RPMI7951 (cell line): ENCODE results near the gene GDF10. TPM values are rescaled to one million over a fixed set of nuclear protein-coding genes. Genes with fewer than 3 reads are reported as not detected.

ENCODE experiments used
- DNase-seq: peaks from one replicate; pipeline ENCODE4 v3.0.0-alpha.2; 2012; ENCODE audit warnings: low read depth
- total RNA-seq: library from RNA; depleted of rRNA; stranded (reverse); fragments of >200 nt; shearing (Covaris generic); gene quantifications from 2 replicates; pipeline ENCODE4 v1.2.3, GENCODE V29; 2014

GDF10 gene
- total RNA-seq, 1 experiment from 2014 or later = not detected

DNA sequence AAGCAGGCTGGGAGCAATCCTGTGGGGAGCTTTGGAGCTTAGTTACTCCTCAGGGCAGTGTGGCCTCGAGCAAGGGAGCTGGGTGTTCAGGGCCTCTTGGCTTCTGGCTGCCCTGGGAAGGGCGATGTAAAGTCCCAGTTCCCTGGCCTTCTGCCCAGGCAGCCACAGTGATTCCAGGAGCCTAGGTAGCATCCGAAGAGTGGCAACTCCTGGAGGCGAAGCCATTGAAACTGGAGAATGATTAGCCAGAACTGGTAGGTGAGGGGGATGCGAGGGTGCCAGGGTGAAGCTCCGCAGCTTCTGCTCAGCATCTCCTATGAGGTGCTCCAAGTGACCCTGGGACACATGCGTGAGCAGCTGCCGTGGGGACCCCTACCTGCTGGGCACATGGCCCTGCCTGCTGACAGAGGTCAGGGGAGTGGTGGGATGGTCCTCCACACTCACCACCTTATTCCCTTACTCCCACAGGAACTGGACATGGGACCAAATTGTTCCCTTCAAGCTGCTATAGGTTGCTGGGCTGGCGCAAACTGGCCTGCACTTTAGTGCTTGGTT is 14.5 kb downstream of the GDF10 start:
- DNase-seq = no peak

DNA sequence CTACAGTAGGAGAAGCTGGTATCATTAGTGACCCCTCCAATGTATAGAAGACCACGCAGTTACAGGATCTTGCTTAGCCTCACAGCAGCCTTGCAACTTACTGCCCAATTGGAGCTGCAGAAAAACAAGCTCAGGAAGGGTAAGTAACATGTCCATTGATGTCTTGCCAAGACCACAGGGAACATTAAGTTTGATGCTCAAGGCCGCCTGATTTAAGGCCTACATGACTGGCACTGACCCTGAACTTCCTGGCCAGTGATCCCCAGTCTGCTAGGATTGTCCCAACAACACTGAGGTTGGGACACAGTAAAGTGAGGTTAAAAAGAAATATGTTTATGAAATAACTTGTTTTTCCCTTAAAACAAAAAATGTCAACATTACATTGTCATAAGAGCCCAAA is 15.4 kb downstream of the GDF10 start:
- DNase-seq = no peak

DNA sequence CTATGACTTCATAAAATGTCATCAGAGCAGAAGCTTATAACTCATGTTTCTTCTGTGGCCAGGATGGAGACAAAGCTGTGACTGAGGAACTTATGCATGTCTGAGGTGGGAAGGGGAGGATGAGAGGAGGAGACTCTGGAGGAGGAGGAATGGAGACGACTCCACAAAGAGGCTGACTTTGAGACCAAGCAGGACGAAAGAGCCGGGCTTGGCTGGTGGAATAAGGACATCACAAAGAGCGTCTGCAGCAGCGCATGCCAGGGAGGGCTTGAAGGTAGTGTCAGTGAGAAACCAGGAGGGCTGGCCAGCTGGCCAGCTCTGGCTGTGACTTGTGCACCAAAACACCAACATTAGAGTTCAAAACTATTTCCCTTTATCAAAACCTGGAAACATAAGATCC is 16.1 kb downstream of the GDF10 start:
- DNase-seq = no peak

DNA sequence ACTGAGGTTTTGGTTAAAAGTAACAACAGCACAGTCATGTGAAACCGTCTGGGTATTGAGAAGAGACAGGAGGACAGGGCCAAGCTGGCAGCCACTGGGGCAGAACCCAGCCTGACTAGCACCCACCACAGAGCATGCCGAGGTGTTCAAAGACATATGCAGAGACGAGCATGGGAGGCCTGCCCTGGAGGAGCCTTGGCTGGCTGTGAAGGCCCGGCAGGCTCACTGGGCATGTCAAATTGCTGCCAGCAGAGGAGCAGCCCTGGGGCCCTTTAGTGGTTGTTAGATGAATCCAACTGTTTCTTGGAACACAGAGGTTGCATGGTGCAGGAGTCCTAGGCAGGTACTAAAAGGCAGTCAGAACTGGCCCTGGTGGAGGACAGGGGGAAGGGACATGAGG is 17.3 kb downstream of the GDF10 start:
- no peak for DNase-seq

DNA sequence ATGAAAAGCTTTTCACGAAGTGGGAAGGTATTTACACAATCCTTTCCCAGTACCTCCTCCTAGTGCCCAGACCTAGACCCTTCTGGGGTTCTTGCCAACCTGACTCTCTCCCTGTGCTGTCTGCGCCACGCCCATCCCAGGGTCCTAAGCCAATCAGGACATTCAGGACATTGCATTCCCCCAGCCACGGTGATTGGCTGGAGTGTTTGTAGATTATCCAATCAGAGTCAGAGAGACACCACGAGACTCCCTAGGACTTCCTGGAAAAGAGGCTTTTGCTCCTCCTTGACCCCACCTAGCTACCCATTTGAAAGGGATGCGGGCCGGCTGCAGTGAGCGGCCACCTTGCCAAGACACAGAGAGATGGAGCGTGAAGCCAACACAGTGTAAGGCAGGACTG is 18.7 kb downstream of the GDF10 start:
- peak; percentile 18 for DNase-seq

DNA sequence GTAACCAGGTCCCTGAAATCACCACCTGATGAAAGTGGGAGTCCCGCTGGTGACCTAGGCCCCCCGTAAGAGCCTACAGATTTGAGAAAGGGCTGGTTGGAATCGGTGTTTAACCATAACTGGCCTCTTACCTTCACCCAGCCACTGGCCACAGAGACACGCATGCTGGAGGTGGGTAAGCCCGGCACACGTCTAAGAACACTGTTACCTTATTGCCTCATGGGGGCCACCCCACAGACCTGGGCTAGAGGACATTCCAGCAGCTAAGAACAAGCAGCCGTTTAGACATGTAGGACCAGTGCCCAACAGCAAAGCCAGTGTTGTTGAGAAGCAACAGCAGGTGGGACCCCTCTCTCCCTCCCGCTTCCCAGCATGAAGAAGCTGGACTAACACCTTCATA is 19.8 kb downstream of the GDF10 start:
- DNase-seq = no peak

DNA sequence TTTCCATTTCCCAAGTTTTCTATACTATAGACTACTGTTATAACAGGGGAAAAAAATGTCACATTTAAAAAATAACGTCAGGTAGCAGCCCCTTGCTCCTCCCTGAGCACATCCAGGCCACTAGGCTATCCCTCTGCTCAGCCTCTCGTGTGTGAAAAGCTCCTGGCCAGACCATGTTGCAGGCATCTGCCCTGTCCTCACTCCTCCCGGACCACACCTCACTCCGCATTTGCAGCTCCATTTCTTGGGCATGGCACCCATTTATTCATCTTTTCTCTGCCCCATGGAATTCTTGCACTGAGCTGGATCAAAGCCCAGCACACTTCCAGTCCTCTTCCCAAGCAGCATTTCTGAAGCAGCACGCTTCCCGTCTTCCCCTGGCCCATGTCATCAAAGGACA is 20.8 kb downstream of the GDF10 start:
- DNase-seq = no peak

DNA sequence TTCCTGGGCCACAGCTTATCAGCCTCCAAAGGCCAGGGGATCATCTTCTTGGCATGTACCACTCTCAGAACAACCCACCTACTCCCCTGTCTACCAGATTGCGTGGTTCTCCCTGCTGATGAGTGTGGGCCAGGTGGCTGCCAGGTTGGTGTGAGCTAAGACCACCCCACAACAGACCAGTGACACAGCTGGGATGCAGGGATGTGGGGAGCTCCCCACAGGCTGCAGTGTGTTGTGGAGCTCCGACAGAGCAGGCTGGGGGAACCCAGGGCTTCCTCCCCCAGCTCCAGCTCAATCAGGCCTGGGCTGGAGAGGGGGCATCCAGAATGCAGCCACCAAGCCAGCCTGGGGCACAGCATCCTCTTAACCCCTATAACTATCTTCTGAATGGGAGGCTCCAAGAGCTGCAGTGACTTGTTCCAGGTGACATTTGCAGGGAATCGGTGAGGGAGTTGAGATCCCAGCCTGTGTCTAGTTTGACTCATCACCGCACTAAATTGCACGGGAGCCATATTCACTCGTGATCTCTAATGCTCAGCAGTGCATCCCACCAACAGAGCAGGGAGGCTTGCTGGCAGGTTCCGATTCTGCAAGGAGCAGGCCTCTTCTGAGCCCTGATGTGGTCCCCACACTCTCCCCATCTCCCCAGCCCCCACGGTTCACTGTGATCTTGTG is 21.7 kb downstream of the GDF10 start:
- DNase-seq = no peak

DNA sequence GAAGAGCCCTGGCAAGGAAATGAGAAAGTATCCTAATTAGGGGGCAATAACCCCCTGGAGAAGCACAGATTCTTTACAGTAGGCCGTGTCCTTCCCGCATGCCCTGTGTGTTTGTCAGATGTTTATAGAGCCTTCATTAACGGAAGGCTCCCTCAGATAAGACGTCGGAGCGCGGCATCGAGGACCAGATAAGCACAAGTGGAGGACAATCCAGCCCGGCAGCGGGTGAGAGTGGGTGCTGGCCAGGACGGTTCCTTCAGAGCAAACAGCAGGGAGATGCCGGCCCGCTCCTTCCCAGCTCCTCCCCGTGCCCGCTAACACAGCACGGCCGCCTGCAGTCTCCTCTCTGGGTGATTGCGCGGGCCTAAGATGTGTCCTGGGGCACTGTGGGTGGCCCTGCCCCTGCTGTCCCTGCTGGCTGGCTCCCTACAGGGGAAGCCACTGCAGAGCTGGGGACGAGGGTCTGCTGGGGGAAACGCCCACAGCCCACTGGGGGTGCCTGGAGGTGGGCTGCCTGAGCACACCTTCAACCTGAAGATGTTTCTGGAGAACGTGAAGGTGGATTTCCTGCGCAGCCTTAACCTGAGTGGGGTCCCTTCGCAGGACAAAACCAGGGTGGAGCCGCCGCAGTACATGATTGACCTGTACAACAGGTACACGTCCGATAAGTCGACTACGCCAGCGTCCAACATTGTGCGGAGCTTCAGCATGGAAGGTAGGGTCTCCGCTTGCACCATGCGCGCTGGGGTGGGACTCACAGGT is 22.5 kb downstream of the GDF10 start, which contains the start of gene GDF2:
GDF2 (plus strand) TSS at position 155 of the 762 bp plus-strand sequence; CDS start at position 370, 215 bp downstream.
- no peak for DNase-seq

DNA sequence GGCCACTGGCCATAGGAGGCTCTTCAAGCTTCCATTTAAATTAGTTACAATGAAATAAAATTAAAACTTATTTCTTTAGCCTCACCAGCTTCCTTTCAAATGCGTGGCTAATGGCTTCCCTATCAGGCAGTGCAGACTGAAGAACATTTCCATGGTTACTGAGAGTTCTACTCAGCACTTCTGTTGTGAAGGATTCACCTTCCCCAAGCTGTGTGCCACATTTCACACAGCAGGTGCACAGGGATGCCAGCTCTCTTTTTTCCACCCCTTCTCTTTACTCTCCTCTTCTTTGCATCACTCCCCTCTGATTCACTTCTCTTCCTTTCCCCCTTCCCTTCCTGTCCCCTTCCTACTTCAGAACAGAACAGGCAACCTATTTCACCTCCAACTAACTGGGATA is 23.1 kb downstream of the GDF10 start:
- no peak for DNase-seq

DNA sequence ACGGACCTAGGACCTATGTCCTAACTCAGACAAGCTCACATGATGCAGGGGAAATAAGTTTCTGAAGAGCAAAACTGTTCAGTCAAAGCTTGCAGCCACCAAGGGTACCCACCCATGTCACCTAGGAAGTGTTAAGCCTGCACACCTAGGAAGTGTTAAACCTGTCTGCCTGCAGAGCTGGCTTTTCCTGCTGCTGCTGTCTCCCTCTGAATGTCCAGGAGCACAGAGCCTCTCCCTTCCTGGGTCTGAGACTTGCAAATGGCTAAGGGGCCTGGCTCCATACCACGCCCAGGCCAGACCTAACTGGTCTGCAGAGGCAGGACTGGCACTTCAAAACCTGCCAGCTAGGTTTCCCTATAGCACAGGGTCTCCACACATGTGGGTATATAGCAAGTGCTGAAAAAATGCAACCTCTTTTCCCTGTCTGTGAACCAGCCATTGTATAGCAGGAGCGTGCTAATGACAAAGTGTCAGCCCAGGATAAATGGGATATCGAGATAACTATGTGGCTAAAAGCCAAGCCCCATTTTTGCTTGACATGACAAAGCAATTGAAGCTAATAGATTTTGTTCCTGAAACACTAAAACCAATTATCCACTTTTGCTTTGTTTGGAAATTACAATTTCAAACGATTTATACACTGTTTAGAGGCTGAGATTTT is 23.8 kb downstream of the GDF10 start:
- no peak for DNase-seq

DNA sequence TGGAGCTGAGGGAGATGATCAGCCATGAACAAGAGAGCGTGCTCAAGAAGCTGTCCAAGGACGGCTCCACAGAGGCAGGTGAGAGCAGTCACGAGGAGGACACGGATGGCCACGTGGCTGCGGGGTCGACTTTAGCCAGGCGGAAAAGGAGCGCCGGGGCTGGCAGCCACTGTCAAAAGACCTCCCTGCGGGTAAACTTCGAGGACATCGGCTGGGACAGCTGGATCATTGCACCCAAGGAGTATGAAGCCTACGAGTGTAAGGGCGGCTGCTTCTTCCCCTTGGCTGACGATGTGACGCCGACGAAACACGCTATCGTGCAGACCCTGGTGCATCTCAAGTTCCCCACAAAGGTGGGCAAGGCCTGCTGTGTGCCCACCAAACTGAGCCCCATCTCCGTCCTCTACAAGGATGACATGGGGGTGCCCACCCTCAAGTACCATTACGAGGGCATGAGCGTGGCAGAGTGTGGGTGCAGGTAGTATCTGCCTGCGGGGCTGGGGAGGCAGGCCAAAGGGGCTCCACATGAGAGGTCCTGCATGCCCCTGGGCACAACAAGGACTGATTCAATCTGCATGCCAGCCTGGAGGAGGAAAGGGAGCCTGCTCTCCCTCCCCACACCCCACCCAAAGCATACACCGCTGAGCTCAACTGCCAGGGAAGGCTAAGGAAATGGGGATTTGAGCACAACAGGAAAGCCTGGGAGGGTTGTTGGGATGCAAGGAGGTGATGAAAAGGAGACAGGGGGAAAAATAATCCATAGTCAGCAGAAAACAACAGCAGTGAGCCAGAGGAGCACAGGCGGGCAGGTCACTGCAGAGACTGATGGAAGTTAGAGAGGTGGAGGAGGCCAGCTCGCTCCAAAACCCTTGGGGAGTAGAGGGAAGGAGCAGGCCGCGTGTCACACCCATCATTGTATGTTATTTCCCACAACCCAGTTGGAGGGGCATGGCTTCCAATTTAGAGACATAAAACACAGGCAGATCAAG is 25.6 kb downstream of the GDF10 start:
- no peak for DNase-seq

DNA sequence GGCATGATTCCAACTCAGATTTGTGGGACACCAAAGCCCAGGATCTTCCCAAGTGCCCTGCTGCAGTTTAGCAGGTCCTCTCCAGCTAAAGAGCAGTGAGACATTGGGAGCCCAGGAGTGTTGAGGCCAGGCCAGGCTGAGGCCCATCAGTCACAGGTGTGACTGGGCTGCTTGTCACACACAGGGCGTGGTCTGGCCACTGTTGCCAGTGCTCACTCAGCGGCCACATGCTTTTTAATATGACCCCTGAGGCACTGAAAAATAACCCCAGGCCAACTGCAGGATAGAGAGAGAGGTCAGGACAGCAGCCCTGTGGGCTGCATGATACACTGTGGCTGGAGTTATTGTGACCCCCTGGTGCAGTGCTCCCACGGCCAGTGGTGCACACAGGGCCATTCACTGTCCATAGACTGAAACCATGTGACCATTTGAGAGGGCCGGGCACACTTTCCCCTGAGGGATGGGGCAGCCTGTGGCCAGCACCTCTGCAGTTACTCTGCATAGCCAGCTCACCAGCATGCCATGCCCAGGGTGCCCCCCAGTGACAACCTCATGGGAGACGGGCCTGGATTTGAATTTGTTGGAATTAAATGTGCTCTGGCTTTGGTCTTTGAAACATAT is 26.4 kb downstream of the GDF10 start:
- DNase-seq = no peak

DNA sequence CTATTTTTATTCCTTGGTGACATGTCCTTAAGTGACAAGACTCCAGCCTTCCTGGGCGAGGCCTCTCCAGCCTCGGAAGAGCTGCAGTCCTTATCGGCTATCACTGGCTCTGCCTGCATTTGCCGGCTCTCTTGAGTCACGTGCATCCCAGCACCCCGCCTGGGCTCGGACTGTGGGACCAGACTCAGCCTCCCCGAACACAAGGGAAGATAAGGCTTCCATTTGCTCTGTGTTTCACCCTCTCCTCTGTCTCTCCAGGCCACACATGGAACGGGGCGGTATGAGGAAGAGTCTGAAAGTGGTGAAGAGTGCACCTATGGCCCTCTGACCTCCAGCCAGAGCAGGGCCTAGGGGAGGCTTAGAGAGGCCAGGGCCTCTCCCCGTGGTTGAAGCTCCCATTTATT is 26.9 kb downstream of the GDF10 start:
- no peak for DNase-seq

DNA sequence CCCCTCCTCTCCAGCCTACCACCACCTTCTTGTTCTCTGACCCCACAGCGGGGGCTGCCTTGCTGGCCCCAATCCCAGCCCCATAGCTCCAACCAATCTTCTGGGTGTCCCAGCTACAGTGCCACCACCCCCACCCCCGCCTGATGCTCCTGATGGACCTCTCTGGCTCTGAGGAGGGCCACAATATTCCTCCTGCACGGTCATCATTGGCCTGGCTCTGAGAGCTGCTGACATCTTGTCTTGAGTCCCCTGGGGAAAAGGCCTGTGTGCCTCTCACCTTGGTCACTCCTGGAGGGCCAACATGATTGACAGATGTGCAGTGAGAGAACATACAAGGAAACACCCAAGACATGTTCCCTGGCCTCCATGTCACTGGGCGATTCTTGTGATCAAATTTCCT is 29.9 kb downstream of the GDF10 start:
- no peak for DNase-seq

DNA sequence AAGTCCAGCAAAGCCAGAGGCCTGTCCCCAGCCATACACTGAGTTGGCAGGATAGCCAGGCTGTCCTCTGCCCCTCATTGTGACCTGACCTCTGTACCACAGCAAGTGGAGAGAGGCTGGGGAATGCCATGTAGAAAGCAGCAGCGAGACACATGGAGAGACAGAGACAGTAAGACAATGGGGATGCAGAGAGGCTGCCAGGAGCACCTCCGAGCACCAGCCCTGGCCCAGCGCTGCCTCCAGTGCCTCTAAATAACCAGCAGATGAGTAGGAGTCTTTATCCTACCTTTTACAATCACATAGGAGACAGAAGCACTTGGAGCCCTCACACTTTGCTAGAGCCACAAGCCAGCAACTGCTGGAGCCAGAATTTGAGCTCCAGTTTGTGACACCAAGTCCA is 30.4 kb downstream of the GDF10 start:
- DNase-seq = no peak

DNA sequence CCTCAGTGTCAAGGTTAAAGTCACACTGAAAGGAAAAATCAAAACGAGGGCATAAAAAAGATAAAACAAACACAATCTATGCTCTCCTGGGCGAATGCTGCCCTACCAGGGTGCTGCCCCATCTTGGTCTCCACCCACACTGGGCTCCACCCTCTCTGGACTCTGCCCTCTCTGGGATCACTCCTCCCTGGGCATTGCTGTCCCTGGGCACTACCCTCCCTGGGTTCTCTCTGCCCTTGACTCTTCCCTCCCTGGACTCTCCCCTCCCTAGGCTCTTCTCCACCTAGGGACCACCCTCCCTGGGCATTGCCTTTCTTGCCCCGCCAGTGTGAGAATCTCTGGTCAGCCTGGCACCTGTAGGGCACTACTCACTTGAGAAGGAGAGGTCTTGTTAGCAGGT is 30.8 kb downstream of the GDF10 start:
- DNase-seq = no peak

DNA sequence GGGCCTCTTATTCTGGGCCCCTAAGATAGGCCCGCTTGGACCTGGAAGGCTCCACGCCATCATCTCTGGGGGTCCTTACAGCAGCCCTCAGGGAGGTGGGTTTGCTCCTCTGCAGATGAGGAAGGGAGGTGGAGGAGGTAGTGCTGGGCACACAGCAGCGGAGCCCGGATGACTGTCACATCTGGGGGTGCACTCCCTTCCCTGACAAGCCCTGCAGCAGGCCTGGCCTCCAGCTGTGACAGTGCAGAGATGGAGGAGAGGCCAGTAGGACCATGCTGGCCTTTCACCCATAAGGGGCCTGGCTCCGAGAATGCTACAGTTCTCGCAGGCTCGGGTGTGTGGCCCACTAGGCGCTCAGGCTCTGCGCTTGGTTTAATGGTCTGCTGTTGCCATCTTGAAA is 31.5 kb downstream of the GDF10 start:
- no peak for DNase-seq

DNA sequence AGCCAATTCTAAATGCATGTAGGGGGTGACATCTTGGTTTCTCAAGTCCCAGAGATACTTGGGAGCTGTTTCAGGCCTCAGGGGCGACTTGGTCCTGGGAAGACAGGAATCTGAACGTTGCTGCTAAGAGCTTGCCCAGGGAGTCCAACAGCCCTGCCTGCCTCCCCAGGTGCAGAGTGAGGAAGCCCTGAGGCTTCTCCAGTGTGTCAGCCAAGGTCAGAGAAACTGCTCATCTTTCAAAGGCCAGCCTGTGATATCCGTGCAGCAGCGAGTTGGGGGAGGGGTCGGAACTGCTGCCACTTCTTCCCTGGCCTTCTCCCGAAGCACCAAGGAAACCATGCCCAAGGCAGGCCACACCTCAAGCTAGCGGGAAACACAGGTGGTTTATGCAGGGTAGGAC is 32.0 kb downstream of the GDF10 start:
- no peak for DNase-seq

DNA sequence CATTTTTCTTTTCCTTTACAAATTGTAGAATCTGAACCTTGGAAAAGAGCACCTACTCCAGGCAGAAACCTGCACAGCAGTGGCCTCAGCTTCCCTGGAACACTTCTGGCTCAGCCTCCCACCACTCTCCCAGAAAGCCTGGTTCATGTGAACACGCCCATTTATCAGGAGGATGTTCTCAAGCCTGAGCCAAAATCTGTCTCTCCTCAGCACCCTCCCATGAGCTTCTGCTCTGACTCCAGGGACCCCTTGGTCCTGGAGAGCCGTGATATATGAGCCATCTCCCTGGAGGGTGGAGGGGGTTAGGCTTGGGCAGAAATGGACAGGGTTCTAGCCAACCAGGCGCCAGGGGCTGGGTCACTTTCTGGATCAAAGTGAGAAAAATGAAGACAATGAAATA is 32.4 kb downstream of the GDF10 start:
- DNase-seq = no peak

DNA sequence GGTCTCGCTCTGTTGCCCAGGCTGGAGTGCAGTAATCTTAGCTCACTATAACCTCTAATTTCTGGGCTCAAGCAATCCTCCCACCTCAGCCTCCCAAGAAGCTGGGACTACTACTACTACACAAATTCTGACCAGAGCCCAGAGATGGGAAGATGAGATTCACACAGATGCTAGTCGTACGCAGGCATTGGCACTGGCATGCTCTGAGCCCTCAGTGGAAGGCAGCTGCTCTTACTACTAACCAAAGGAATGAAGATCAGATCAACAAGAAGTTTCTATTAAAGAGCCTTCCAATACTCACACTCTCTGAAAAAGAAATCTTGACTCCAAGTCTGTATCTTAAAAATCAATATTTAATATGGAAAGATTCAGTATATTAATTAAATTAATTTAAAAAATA is 32.9 kb downstream of the GDF10 start:
- DNase-seq = no peak
